HepG2 (cell line): ENCODE measurements around the gene CD2AP. TPM values are rescaled to one million over a fixed set of nuclear protein-coding genes. Genes with fewer than 3 reads are reported as not detected.

Source experiments
- ATAC-seq: fragments of 200-7000 bp; cut with Tn5 transposase; 3 replicates; pipeline ENCODE4 v1.9.1; 2020; ENCODE audit warnings: mild to moderate bottlenecking, moderate library complexity
- BruUV-seq: library from RNA; stranded (reverse); fragments of 400-500 nt; replicated peaks from 2 replicates; lab custom pipeline; 2021; lab: Mats Ljungman, UMichigan
- CTCF ChIA-PET: fragments of 300-600 bp; formaldehyde crosslinking; extraction: SDS; loops from one replicate; lab custom pipeline; 2021; ENCODE audit warnings: low total read pairs, inconsistent platforms, low intra/inter-chr PET ratio; lab: Yijun Ruan, JAX
- POLR2A ChIA-PET: fragments of 350-600 bp; sonication (Branson Sonifier 250); formaldehyde crosslinking; loops from one replicate; lab custom pipeline; 2020; ENCODE audit warnings: antibody characterized with exemption, inconsistent platforms; lab: Yijun Ruan, JAX
- DNase-seq: peaks from one replicate; pipeline ENCODE4 v3.0.0-alpha.2; 2015; ENCODE audit warnings: low spot score
- FAIRE-seq: peaks from 3 replicates; lab custom pipeline; 2011; peaks lifted over from hg19 to GRCh38; lab: Jason Lieb, UNC
- H2AFZ ChIP-seq: one replicate; pipeline ENCODE4 v1.6.1; 2011; ENCODE audit warnings: low read length, inconsistent platforms
- H3K27ac ChIP-seq: fragments of 300-600 bp; 3 replicates; pipeline ENCODE4 v1.8.0; 2011; ENCODE audit warnings: mixed run types, mild to moderate bottlenecking, mixed read lengths, low read length, inconsistent platforms; ENCODE audit not compliant: insufficient read depth; ENCODE audit errors: extremely low read length
- H3K27me3 ChIP-seq, 2 experiments: fragments of 200-600 bp in 1 of 2; 2 replicates in 1 of 2; 3 replicates in 1 of 2; pipeline versions ENCODE4 v1.6.0 to v1.8.0; 2011; ENCODE audit warnings: low read length in 2 of 2, mild to moderate bottlenecking in 2 of 2, moderate library complexity in 2 of 2, inconsistent platforms in 1 of 2; ENCODE audit not compliant: insufficient read depth in 2 of 2, control insufficient read depth in 1 of 2
- H3K36me3 ChIP-seq, 2 experiments: fragments of 200-600 bp in 1 of 2; replicated peaks in 1 of 2; 2 replicates in 1 of 2; 3 replicates in 1 of 2; pipeline versions ENCODE4 v1.5.1 to v1.8.0; 2011; ENCODE audit warnings: low read length in 2 of 2, inconsistent platforms in 1 of 2; ENCODE audit not compliant: insufficient read depth in 2 of 2, control insufficient read depth in 1 of 2
- H3K4me1 ChIP-seq: 2 replicates; pipeline ENCODE4 v1.5.1; 2012; ENCODE audit warnings: low read length, inconsistent platforms; ENCODE audit not compliant: insufficient read depth
- H3K4me2 ChIP-seq: 2 replicates; pipeline ENCODE4 v1.6.0; 2011; ENCODE audit warnings: low read depth, low read length, inconsistent platforms
- H3K4me3 ChIP-seq, 3 experiments: fragments of 200-600 bp in 1 of 3; sonication (generic), shearing (Covaris generic) in 1 of 3; replicated peaks in 1 of 3; 2 replicates each; pipeline ENCODE4 v1.5.1; 2011 to 2016; ENCODE audit warnings: low read length in 3 of 3, inconsistent platforms in 2 of 3, low read depth in 2 of 3, mild to moderate bottlenecking in 2 of 3, control low read depth in 1 of 3, mixed read lengths in 1 of 3; ENCODE audit not compliant: insufficient read depth in 1 of 3
- H3K79me2 ChIP-seq: one replicate; pipeline ENCODE4 v1.6.1; 2011; ENCODE audit warnings: low read length, inconsistent platforms; ENCODE audit not compliant: insufficient read depth
- H3K9ac ChIP-seq: 2 replicates; pipeline ENCODE4 v1.6.0; 2011; ENCODE audit warnings: mild to moderate bottlenecking, low read depth, low read length, inconsistent platforms; ENCODE audit not compliant: insufficient read depth
- H3K9me3 ChIP-seq: 2 replicates; pipeline ENCODE4 v1.5.1; 2012; ENCODE audit warnings: mild to moderate bottlenecking, low read length
- H4K20me1 ChIP-seq: 2 replicates; pipeline ENCODE4 v1.6.0; 2011; ENCODE audit warnings: inconsistent platforms, mild to moderate bottlenecking, low read length, moderate library complexity; ENCODE audit not compliant: insufficient read depth
- KAT2B ChIP-seq: fragments of 150-350 bp; IDR thresholded peaks from 2 replicates; pipeline ENCODE4 v1.6.1; 2014; ENCODE audit warnings: low read depth, low read length, borderline replicate concordance
- MED13 ChIP-seq: sonication (generic); formaldehyde crosslinking; IDR thresholded peaks from 2 replicates; pipeline ENCODE4 v1.5.0; 2020; ENCODE audit warnings: missing genetic modification reagents
- MIXL1 ChIP-seq: IDR thresholded peaks from 2 replicates; pipeline ENCODE4 v1.6.1; 2016
- NFE2L1 ChIP-seq: sonication (generic); formaldehyde crosslinking; IDR thresholded peaks from 2 replicates; pipeline ENCODE4 v1.4.0; 2020; ENCODE audit warnings: missing genetic modification reagents, mild to moderate bottlenecking, borderline replicate concordance
- PTBP1 ChIP-seq: fragments of 200-400 bp; formaldehyde crosslinking; IDR thresholded peaks from 2 replicates; pipeline ENCODE4 v1.6.1; 2018; ENCODE audit warnings: low read length, low read depth; ENCODE audit not compliant: poor library complexity, severe bottlenecking
- YEATS4 ChIP-seq: sonication (generic); formaldehyde crosslinking; IDR thresholded peaks from 2 replicates; pipeline ENCODE4 v1.4.0; 2020; ENCODE audit warnings: missing genetic modification reagents, borderline replicate concordance
- WGBS: methylation state at CpG from one replicate; pipeline ENCODE4 v1.1.6; 2017; ENCODE audit warnings: low lambda C conversion rate; 5-methylcytosine and 5-hydroxymethylcytosine counted together
- in situ Hi-C: cut with HindIII; loops from 2 replicates; pipeline ENCODE4 v1.10.0; 2017; ENCODE audit warnings: low pct_unique_long_range_greater_than_20kb; ENCODE audit not compliant: extremely low pct_ligation_motif_present
- intact Hi-C: fragments of 100-400 bp; cut with micrococcal nuclease; formaldehyde crosslinking; loops from one replicate; pipeline ENCODE4 v1.10.0; 2022; ENCODE audit not compliant: unreplicated experiment
- polyA plus RNA-seq, 8 experiments: library from polyadenylated mRNA; depleted of rRNA in 3 of 8; stranded (reverse) in 7 of 8; unstranded in 1 of 8; fragments of >200 nt; fragmentation: Illumina TruSeq in 4 of 8; extraction: Trizol in 4 of 8; gene quantifications; 2 replicates each; pipeline versions ENCODE4 v1.2.1 to v1.2.3, GENCODE V29; 2011 to 2016; ENCODE audit warnings: low read depth in 4 of 8, missing spikeins in 1 of 8, mixed read lengths in 1 of 8; ENCODE audit not compliant: insufficient read depth in 1 of 8
- total RNA-seq, 5 experiments: library from RNA; depleted of rRNA; stranded (reverse); fragments of >200 nt; fragmentation: Illumina TruSeq; extraction: Trizol; gene quantifications; 2 replicates each; pipeline ENCODE4 v1.2.3, GENCODE V29; 2016; ENCODE audit warnings: low read depth in 1 of 5
- TF ChIP-seq, protein P1 (sequence below), 2 experiments: sonication (generic) in 1 of 2; formaldehyde crosslinking in 1 of 2; IDR thresholded peaks; 2 replicates each; pipeline versions ENCODE4 v1.6.1 to v1.9.0; 2014 to 2022; ENCODE audit warnings: antibody characterized with exemption in 1 of 2, borderline replicate concordance in 1 of 2, inconsistent platforms in 1 of 2, low read depth in 1 of 2, missing genetic modification reagents in 1 of 2
- TF ChIP-seq, protein P2 (sequence below): sonication (generic); formaldehyde crosslinking; IDR thresholded peaks from 2 replicates; pipeline ENCODE4 v1.4.0; 2020; ENCODE audit warnings: missing genetic modification reagents

The CD2AP gene
- total and polyA plus RNA-seq, 2 of the 13 experiments (the other 11 are each of a cell fraction or from before 2014, with no cell fraction given) = 8.6 to 31.9 TPM

DNA sequence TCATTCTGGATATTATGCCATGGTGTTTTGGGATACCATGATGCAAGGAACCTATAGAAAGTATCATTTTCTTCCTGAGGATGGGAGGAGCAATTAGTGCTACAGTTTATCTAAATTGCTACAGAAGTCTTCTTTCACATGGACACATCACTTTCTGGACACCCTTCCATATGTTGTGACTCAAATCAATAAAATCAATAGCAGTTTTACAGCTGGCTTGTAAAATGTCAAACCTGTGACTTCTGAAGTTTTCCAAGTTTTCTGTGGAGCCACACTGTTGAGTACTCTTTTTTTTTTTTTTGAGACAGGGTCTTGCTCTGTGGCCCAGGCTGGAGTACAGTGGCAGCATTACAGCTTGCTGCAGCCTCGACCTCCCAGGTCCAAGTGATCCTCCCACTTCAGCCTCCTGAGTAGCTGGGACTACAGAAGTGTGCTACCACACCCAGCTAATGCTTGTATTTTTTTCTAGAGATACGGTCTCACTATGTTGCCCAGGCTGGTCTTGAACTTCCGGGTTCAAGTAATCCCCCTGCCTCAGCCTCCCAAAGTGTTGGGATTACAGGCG lies 24.1 kb upstream of the CD2AP start:
- POLR2A ChIA-PET = interaction anchor here (0.9 kb wide), 1 partner anchor 25 kb away, joined by 3 read pairs; no protein-coding TSS in a partner anchor
- CTCF ChIA-PET = no interaction called here

GRCh38 chr6:47454713-47455396 lies 22.7 kb upstream of the CD2AP start:
- no peaks in the 10 kb centered on the region for H3K79me2 ChIP-seq
- no peaks in the 10 kb centered on the region for H3K9me3 ChIP-seq
- H3K27ac ChIP-seq = no peak overlapping the region
- peaks cover 4% of the 10 kb centered on the region for H3K4me1 ChIP-seq
- H3K4me3 ChIP-seq = no peak overlapping the region
- DNase-seq (no peak), FAIRE-seq (no peak), ATAC-seq (no peak)
- in situ Hi-C loops = no loop called here
- H4K20me1 ChIP-seq = no peaks in the 10 kb centered on the region
- BruUV-seq = no TSS peak
- no peak overlapping the region for H2AFZ ChIP-seq
- H3K36me3 ChIP-seq = no peaks in the 10 kb centered on the region
- CTCF ChIA-PET = no interaction called here
- intact Hi-C loops = loop anchor here (5.0 kb wide), 1 partner anchor 38 kb away; no protein-coding TSS in a partner anchor
- no peak overlapping the region for H3K9ac ChIP-seq
- 60% methylated on average over 6 of the region's 6 CpGs for WGBS
- POLR2A ChIA-PET = no interaction called here
- no peak overlapping the region for H3K4me2 ChIP-seq
- H3K27me3 ChIP-seq = 0 out of 5 replicates have a peak, but pooled peaks cover 0 to 4% of the 10 kb centered on the region in 2 experiments
- TF ChIP-seq MED13 (CRISPR knock-in tag) = no peak
- TF ChIP-seq YEATS4 (CRISPR knock-in tag) = no peak
- TF ChIP-seq NFE2L1 (CRISPR knock-in tag) = no peak
- TF ChIP-seq PTBP1 = no peak
- TF ChIP-seq MIXL1 (CRISPR knock-in tag) = no peak
- TF ChIP-seq, protein P1, sequence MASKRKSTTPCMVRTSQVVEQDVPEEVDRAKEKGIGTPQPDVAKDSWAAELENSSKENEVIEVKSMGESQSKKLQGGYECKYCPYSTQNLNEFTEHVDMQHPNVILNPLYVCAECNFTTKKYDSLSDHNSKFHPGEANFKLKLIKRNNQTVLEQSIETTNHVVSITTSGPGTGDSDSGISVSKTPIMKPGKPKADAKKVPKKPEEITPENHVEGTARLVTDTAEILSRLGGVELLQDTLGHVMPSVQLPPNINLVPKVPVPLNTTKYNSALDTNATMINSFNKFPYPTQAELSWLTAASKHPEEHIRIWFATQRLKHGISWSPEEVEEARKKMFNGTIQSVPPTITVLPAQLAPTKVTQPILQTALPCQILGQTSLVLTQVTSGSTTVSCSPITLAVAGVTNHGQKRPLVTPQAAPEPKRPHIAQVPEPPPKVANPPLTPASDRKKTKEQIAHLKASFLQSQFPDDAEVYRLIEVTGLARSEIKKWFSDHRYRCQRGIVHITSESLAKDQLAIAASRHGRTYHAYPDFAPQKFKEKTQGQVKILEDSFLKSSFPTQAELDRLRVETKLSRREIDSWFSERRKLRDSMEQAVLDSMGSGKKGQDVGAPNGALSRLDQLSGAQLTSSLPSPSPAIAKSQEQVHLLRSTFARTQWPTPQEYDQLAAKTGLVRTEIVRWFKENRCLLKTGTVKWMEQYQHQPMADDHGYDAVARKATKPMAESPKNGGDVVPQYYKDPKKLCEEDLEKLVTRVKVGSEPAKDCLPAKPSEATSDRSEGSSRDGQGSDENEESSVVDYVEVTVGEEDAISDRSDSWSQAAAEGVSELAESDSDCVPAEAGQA (IDR thresholded peaks at IDR 0.05; ENCODE audit: low read depth) = no peak
- TF ChIP-seq, protein P1 (CRISPR knock-in tag; IDR thresholded peaks at IDR 0.05; ENCODE audit: borderline replicate concordance) = no peak

More for the DNA sequence above, 24.1 kb upstream of the CD2AP start:
- DNase-seq = no peak
- Histone ChIP-seq H4K20me1 (no peaks in the 10 kb centered on the region), H3K9ac (no peak overlapping the region), H2AFZ (no peak overlapping the region), H3K4me3 (no peak overlapping the region), H3K27me3 (0 out of 5 replicates have a peak, but pooled peaks cover 0 to 4% of the 10 kb centered on the region in 2 experiments), H3K4me1 (no peaks in the 10 kb centered on the region), H3K27ac (no peak overlapping the region), H3K36me3 (no peaks in the 10 kb centered on the region), H3K79me2 (no peaks in the 10 kb centered on the region), H3K4me2 (no peak overlapping the region), H3K9me3 (no peaks in the 10 kb centered on the region)
- FAIRE-seq = no peak
- intact Hi-C loops = no loop called here
- TF ChIP-seq, protein P2, sequence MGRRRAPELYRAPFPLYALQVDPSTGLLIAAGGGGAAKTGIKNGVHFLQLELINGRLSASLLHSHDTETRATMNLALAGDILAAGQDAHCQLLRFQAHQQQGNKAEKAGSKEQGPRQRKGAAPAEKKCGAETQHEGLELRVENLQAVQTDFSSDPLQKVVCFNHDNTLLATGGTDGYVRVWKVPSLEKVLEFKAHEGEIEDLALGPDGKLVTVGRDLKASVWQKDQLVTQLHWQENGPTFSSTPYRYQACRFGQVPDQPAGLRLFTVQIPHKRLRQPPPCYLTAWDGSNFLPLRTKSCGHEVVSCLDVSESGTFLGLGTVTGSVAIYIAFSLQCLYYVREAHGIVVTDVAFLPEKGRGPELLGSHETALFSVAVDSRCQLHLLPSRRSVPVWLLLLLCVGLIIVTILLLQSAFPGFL (CRISPR knock-in tag) = no peak
- TF ChIP-seq KAT2B = peak; percentile 93
- in situ Hi-C loops = no loop called here
- WGBS = 44% methylated on average over 4 of the region's 4 CpGs
- no TSS peak for BruUV-seq
- ATAC-seq = no peak
